ENCODE data around the gene L3MBTL4.

DNA sequence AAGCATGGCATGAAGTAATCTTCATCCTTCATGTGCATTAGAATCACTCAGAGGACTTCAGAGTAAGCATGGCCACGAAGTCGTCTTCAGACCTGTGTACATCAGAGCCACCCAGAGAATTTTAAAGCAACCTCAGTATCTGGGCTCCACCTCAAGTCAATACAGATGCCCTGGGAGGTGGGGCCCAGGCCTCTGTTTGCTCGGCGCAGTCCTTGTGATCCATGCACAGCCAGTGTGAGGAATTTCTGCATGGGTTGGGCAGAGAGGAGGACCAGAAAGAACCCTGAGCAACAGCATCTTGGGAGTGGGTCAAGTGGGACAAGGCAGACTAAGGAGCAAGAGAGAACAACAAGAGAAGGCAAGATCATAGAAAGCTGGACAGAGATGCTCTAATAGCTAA, 299.0 kb downstream of the L3MBTL4 start:
- TF ChIP-seq, protein P1, sequence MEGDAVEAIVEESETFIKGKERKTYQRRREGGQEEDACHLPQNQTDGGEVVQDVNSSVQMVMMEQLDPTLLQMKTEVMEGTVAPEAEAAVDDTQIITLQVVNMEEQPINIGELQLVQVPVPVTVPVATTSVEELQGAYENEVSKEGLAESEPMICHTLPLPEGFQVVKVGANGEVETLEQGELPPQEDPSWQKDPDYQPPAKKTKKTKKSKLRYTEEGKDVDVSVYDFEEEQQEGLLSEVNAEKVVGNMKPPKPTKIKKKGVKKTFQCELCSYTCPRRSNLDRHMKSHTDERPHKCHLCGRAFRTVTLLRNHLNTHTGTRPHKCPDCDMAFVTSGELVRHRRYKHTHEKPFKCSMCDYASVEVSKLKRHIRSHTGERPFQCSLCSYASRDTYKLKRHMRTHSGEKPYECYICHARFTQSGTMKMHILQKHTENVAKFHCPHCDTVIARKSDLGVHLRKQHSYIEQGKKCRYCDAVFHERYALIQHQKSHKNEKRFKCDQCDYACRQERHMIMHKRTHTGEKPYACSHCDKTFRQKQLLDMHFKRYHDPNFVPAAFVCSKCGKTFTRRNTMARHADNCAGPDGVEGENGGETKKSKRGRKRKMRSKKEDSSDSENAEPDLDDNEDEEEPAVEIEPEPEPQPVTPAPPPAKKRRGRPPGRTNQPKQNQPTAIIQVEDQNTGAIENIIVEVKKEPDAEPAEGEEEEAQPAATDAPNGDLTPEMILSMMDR (IDR thresholded peaks at IDR 0.05), result no peak
- no peak for TF ChIP-seq POLR2A (IDR thresholded peaks at IDR 0.05)
